Inflammatory macrophage (primary cell): ENCODE results near the gene SUZ12.
"Not testable (repeated sequence)": the region's sequence is repeated elsewhere in the genome, so short reads cannot be mapped to it uniquely, and the experiment has no call there.

Experiments
- DNase-seq, 2 donors: peaks; one replicate each; pipeline ENCODE4 v3.0.0-alpha.2; 2020 to 2022

Gene SUZ12

DNA sequence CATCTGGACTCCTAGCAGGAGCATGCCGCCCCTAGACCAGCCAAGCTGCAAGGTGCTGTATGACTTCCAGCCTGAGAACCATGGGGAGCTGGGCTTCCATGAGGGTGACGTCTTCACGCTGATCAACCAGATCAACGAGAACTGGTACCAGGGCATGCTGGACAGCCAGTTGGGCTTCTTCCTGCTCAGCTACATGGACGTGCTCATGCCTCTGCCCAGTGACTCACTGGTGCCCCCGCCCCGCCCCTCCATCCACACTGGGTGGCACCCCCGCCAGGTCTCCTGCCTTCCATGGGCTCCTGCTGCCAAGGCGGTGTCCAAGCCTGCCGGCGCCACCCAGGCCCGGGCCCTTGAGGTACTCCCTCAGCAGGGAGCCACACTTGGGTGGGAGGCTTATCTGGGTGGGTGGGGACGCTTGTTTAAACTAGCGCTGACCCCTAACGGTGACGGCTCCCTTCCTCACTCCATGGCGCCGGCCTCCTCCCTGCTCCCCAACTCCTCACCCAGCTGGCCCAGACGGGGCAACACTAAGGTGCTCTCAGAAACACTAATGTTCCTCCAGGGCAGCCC, 104.6 kb downstream of the SUZ12 start:
- DNase-seq, result not testable (repeated sequence)

DNA sequence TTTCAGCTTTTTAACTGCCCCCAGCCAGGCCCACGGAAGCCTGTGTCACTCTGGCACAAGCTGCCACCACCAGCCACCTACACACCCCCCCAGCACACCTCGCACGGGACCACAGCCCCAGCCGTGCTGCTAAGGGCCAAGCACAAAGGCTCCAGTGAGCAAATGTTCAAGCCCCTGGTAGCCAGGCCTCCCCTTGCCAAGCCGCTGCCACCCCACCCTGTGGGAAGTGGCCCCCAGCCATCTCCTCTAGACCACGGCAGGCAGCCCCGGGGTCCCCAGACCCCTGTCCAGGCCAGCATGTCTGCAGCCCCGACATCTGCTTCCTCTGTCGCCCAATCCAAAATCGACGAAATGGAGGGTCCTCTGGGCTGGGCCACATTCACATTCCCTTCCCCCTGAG, 105.5 kb downstream of the SUZ12 start:
- not testable (repeated sequence) for DNase-seq

DNA sequence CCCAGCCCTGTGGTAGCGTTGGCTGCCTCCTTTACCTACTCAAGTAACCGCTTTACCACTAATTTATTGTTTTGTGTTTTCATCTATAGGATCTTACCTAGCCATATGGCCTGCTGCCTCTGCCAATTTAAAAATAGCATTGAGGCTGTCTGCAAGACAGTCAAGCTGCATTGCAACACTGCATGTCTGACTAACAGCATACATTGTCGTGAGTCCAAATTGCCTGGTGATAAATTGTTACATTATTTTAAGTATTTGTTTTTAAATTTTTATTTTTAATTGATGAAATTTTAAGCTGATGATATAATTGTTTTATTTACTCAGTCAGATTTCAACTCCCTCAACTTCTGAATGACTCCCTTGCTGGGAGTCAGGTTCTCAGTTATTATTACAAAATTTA, 108.8 kb downstream of the SUZ12 start:
- not testable (repeated sequence) for DNase-seq

DNA sequence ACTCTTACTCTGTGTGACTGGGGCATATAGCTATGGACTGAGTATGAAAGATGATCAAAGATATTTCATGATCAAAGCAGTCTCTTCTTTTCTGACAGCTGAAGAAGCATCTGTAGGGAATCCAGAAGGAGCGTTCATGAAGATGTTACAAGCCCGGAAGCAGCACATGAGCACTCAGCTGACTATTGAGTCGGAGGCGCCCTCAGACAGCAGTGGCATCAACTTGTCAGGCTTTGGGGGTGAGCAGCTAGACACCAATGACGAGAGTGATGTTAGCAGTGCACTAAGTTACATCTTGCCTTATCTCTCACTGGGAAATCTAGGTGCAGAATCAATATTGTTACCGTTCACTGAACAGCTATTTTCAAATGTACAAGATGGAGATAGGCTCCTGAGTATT, 110.9 kb downstream of the SUZ12 start:
- DNase-seq, result not testable (repeated sequence)
